ENCODE measurements around the gene CTTN. TPM values are rescaled to one million over a fixed set of nuclear protein-coding genes. Genes with fewer than 3 reads are reported as not detected.
"Not testable (repeated sequence)": the region's sequence is repeated elsewhere in the genome, so short reads cannot be mapped to it uniquely, and the experiment has no call there.

The CTTN gene
- total RNA-seq, 1 donor from 2014 or later: 1.1 TPM

- peaks cover 11% of the 10 kb centered on the region for H3K27me3 Mint-ChIP-seq
- POLR2A ChIA-PET: no interaction called here
- CTCF ChIA-PET: no interaction called here
- H3K4me1 Mint-ChIP-seq: no peaks in the 10 kb centered on the region
- TF ChIP-seq CTCF (IDR thresholded peaks at IDR 0.05): no peak
- no peak for DNase-seq
- peaks cover 47% of the 10 kb centered on the region for H3K36me3 Mint-ChIP-seq (ENCODE audit: low read depth)
- intact Hi-C loops (cut with micrococcal nuclease): no loop called here
- no peak overlapping the region for H3K4me3 Mint-ChIP-seq
- H3K9me3 Mint-ChIP-seq: no peaks in the 10 kb centered on the region
- H3K27ac Mint-ChIP-seq: no peak overlapping the region
- ATAC-seq (ENCODE audit: low read depth): no peak
Measured at GRCh38 chr11:70384566-70385152, 13.7 kb upstream of the CTTN start.

GRCh38 chr11:70387564-70387963 is 10.8 kb upstream of the CTTN start:
- Mint-ChIP-seq H3K36me3 (ENCODE audit: low read depth) (peaks cover 27% of the 10 kb centered on the region), H3K27me3 (peaks cover 29% of the 10 kb centered on the region), H3K4me1 (no peaks in the 10 kb centered on the region), H3K27ac (no peak overlapping the region), H3K9me3 (no peaks in the 10 kb centered on the region), H3K4me3 (no peak overlapping the region)
- intact Hi-C loops (cut with micrococcal nuclease): no loop called here
- ATAC-seq (ENCODE audit: low read depth) (no peak), DNase-seq (no peak)
- POLR2A ChIA-PET: no interaction called here
- TF ChIP-seq CTCF (IDR thresholded peaks at IDR 0.05): no peak
- CTCF ChIA-PET: no interaction called here

GRCh38 chr11:70389201-70389600 is 9.1 kb upstream of the CTTN start:
- DNase-seq (no peak), ATAC-seq (ENCODE audit: low read depth) (no peak)
- CTCF ChIA-PET: no interaction called here
- POLR2A ChIA-PET: no interaction called here
- no peak overlapping the region for H3K27ac Mint-ChIP-seq
- peaks cover 14% of the 10 kb centered on the region for H3K36me3 Mint-ChIP-seq (ENCODE audit: low read depth)
- peaks cover 39% of the 10 kb centered on the region for H3K27me3 Mint-ChIP-seq
- no peaks in the 10 kb centered on the region for H3K4me1 Mint-ChIP-seq
- no peak for TF ChIP-seq CTCF (IDR thresholded peaks at IDR 0.05)
- intact Hi-C loops (cut with micrococcal nuclease): no loop called here
- no peaks in the 10 kb centered on the region for H3K9me3 Mint-ChIP-seq
- no peak overlapping the region for H3K4me3 Mint-ChIP-seq

- H3K4me1 Mint-ChIP-seq; DNase-seq; H3K9me3 Mint-ChIP-seq; H3K27ac Mint-ChIP-seq; H3K36me3 Mint-ChIP-seq (ENCODE audit: low read depth); ATAC-seq (ENCODE audit: low read depth); POLR2A ChIA-PET; intact Hi-C loops (cut with micrococcal nuclease); CTCF ChIA-PET; H3K4me3 Mint-ChIP-seq: not testable (repeated sequence)
- H3K27me3 Mint-ChIP-seq: peaks cover 48% of the 10 kb centered on the region
Measured at GRCh38 chr11:70390882-70391281, 7.4 kb upstream of the CTTN start.

- DNase-seq: no peak
- intact Hi-C loops (cut with micrococcal nuclease): no loop called here
- Mint-ChIP-seq H3K27ac (no peak overlapping the region), H3K4me1 (peaks cover 21% of the 10 kb centered on the region), H3K4me3 (no peak overlapping the region), H3K9me3 (no peaks in the 10 kb centered on the region), H3K27me3 (peaks cover 50% of the 10 kb centered on the region), H3K36me3 (ENCODE audit: low read depth) (no peaks in the 10 kb centered on the region)
- ChIA-PET POLR2A (no interaction called here), CTCF (no interaction called here)
- no peak for ATAC-seq (ENCODE audit: low read depth)
- no peak for TF ChIP-seq CTCF (IDR thresholded peaks at IDR 0.05)
Measured at GRCh38 chr11:70394211-70394950, 3.9 kb upstream of the CTTN start.

Measured in activated B cell treated with CpG ODN at 0.5 μM for 24 hours (primary cell).